ENCODE data around the gene SLC13A1. TPM values are rescaled to one million over a fixed set of nuclear protein-coding genes. Genes with fewer than 3 reads are reported as not detected.

SLC13A1 gene
- total RNA-seq, 6 donors from 2014 or later: not detected

DNA sequence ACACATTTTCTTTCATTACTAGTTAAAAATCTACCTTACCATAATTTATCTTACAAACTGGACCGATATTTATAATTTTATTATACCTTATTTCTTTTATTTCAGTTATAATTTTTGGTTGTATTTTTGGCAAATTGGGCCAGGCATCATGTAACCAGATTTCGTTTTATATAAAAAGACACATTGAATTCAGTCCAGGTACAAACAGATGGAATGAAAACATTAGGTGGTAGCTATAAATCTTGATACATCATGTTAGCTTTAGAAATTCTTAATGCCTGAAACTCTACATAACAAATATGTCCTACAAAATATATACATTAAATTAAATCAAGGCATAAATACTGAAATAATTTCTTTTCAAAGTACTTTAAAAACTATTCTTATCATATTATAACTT, 73.1 kb downstream of the SLC13A1 start:
- H3K27ac ChIP-seq: no peak overlapping the region
- no peaks in the 10 kb centered on the region for H3K9me3 ChIP-seq
- no peaks in the 10 kb centered on the region for H3K36me3 ChIP-seq
- no peaks in the 10 kb centered on the region for H3K4me1 ChIP-seq
- TF ChIP-seq POLR2A (IDR thresholded peaks at IDR 0.05): no peak
- TF ChIP-seq, protein P1, sequence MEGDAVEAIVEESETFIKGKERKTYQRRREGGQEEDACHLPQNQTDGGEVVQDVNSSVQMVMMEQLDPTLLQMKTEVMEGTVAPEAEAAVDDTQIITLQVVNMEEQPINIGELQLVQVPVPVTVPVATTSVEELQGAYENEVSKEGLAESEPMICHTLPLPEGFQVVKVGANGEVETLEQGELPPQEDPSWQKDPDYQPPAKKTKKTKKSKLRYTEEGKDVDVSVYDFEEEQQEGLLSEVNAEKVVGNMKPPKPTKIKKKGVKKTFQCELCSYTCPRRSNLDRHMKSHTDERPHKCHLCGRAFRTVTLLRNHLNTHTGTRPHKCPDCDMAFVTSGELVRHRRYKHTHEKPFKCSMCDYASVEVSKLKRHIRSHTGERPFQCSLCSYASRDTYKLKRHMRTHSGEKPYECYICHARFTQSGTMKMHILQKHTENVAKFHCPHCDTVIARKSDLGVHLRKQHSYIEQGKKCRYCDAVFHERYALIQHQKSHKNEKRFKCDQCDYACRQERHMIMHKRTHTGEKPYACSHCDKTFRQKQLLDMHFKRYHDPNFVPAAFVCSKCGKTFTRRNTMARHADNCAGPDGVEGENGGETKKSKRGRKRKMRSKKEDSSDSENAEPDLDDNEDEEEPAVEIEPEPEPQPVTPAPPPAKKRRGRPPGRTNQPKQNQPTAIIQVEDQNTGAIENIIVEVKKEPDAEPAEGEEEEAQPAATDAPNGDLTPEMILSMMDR (IDR thresholded peaks at IDR 0.05): no peak
- TF ChIP-seq POLR2AphosphoS5 (IDR thresholded peaks at IDR 0.05): no peak
- TF ChIP-seq EP300 (IDR thresholded peaks at IDR 0.05): no peak
- 48 to 64% methylated on average over 2 of the region's 2 CpGs for WGBS, 2 donors
- no peaks in the 10 kb centered on the region for H3K27me3 ChIP-seq
- DNase-seq (no peak), ATAC-seq (ENCODE audit: low FRiP score in 2 of 2) (no peak)
- no peak overlapping the region for H3K4me3 ChIP-seq

DNA sequence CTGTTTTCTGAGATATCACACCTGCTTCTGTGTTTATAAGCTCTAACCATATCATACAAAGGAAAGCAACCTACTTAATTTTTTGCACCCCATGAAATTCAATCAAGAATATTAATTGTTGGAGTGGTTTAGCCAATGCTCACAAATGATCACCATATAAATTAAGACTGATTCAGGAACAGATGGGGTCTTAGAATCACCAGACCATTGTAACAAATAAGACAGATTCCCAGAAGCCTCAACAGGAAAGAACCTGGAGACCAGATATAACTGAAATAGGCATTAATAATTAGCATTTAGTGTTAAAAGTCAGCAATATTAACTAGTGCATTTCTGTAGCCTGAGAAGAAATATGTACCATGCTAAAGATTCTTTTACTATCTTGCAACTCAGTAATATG, 73.6 kb downstream of the SLC13A1 start:
- H3K27ac ChIP-seq: no peak overlapping the region
- no peaks in the 10 kb centered on the region for H3K27me3 ChIP-seq
- ATAC-seq (ENCODE audit: low FRiP score in 2 of 2): no peak
- TF ChIP-seq POLR2A (IDR thresholded peaks at IDR 0.05) (no peak), POLR2AphosphoS5 (IDR thresholded peaks at IDR 0.05) (no peak), EP300 (IDR thresholded peaks at IDR 0.05) (no peak)
- TF ChIP-seq, protein P1 (IDR thresholded peaks at IDR 0.05): no peak
- no peaks in the 10 kb centered on the region for H3K36me3 ChIP-seq
- no peaks in the 10 kb centered on the region for H3K4me1 ChIP-seq
- no peak overlapping the region for H3K4me3 ChIP-seq
- no peak for DNase-seq
- no peaks in the 10 kb centered on the region for H3K9me3 ChIP-seq

DNA sequence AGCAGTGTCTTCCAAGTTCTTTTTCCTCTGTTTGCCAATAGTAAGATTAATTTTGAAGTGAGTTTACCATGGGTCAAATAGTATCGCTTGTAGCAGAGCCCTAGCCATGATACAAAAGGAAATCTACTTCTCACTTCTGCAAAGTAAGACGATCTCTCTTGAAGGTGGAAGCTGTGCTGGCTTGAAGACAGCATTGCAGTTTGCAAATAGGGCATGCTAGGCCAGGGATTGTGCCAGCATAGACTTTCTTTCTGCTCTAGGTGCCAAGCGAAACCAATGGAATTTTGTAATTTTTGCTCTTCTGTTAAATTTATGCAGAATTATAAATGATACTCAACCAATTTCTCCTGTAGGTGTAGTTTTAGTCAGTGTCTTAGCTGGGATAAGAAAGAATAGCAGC, 74.5 kb downstream of the SLC13A1 start:
- ATAC-seq (ENCODE audit: low FRiP score in 2 of 2): no peak
- Histone ChIP-seq H3K4me1 (no peaks in the 10 kb centered on the region), H3K9me3 (no peaks in the 10 kb centered on the region), H3K36me3 (no peaks in the 10 kb centered on the region), H3K27me3 (no peaks in the 10 kb centered on the region), H3K4me3 (no peak overlapping the region), H3K27ac (no peak overlapping the region)
- DNase-seq: no peak
- WGBS, 2 donors: 79 to 80% methylated on average over 3 of the region's 3 CpGs
- no peak for TF ChIP-seq EP300 (IDR thresholded peaks at IDR 0.05)
- no peak for TF ChIP-seq POLR2AphosphoS5 (IDR thresholded peaks at IDR 0.05)
- TF ChIP-seq, protein P1 (IDR thresholded peaks at IDR 0.05): no peak
- no peak for TF ChIP-seq POLR2A (IDR thresholded peaks at IDR 0.05)

DNA sequence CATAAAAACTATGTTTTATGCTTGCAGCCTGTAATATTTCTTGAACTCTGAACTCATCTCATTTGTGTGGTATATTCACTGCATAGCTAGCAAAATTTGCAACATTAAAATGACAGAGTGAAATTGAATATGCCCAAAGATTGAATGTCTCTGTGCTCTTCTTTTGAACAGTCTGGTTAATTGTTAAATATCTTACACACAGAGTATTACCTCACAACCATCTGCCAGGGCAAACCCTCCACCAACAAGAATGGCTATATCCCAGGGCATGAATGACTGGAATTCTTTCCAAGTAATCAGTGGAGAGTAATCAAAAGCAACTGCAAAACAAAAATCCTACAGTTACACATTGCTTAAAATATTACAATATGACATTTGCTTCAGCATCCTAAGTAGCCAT, 76.9 kb downstream of the SLC13A1 start:
- Histone ChIP-seq H3K4me1 (no peaks in the 10 kb centered on the region), H3K36me3 (no peaks in the 10 kb centered on the region), H3K4me3 (no peak overlapping the region), H3K27me3 (no peaks in the 10 kb centered on the region), H3K9me3 (no peaks in the 10 kb centered on the region), H3K27ac (no peak overlapping the region)
- no peak for TF ChIP-seq EP300 (IDR thresholded peaks at IDR 0.05)
- TF ChIP-seq, protein P1 (IDR thresholded peaks at IDR 0.05): no peak
- TF ChIP-seq POLR2A (IDR thresholded peaks at IDR 0.05): no peak
- TF ChIP-seq POLR2AphosphoS5 (IDR thresholded peaks at IDR 0.05): no peak
- ATAC-seq (ENCODE audit: low FRiP score in 2 of 2): no peak
- no peak for DNase-seq

DNA sequence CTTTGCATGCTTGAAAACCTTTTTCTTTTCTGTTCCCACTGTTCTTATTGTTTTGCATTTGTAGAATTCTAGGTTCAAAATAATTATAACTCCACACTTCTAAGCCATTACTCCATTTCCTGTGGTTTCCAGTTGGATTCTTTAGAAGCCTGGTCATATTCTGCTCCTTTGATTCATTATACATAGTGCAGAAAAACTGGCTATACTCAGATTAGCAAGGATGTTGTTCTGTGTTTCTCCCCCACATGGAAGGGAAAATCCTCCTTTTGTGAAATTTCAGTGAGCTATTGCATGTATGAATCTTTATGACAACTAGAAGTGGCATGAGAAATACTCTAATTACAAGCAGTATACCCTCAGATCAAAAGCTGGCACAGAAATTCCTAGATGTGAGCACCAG, 79.5 kb downstream of the SLC13A1 start:
- H3K27me3 ChIP-seq: no peaks in the 10 kb centered on the region
- no peaks in the 10 kb centered on the region for H3K4me1 ChIP-seq
- ATAC-seq (ENCODE audit: low FRiP score in 2 of 2): no peak
- no peak for DNase-seq
- TF ChIP-seq, protein P1 (IDR thresholded peaks at IDR 0.05): no peak
- TF ChIP-seq POLR2AphosphoS5 (IDR thresholded peaks at IDR 0.05) (no peak), EP300 (IDR thresholded peaks at IDR 0.05) (no peak), POLR2A (IDR thresholded peaks at IDR 0.05) (no peak)
- H3K27ac ChIP-seq: no peak overlapping the region
- H3K9me3 ChIP-seq: no peaks in the 10 kb centered on the region
- no peak overlapping the region for H3K4me3 ChIP-seq
- H3K36me3 ChIP-seq: no peaks in the 10 kb centered on the region
